OCI-LY7 (cell line): ENCODE data around the gene E2F7.

ENCODE experiments used
- CTCF ChIP-seq: fragments of 200-600 bp; sonication (generic); conservative IDR thresholded peaks from 2 replicates; pipeline ENCODE4 v1.5.1; 2014; ENCODE audit warnings: mild to moderate bottlenecking, antibody characterized with exemption, low read length, moderate library complexity, mixed read lengths
- EZH2phosphoT487 ChIP-seq: fragments of 200-600 bp; sonication (generic); IDR thresholded peaks from 2 replicates; pipeline ENCODE4 v1.6.1; 2018; ENCODE audit warnings: low read depth, borderline replicate concordance, mild to moderate bottlenecking, mixed run types, antibody characterized with exemption, low read length, moderate library complexity, mixed read lengths

- no peak for TF ChIP-seq EZH2phosphoT487
- no peak for TF ChIP-seq CTCF
Observed at GRCh38 chr12:77062846-77063461, 2.4 kb downstream of the E2F7 start.
